Memory B cell (primary cell): ENCODE measurements around the gene VPS72.

Source experiments
- ATAC-seq: fragments of 150-1000 bp; cut with Tn5 transposase; 2 replicates; pipeline ENCODE4 v1.10.0; 2021; ENCODE audit warnings: low read depth, mild to moderate bottlenecking, moderate library complexity
- DNase-seq, 2 donors: peaks; one replicate each; pipeline ENCODE4 v3.0.0; 2022; ENCODE audit warnings: low spot score in 2 of 2
- H3K27ac Mint-ChIP-seq: one replicate; pipeline ENCODE4 v1.8.0; 2022; ENCODE audit warnings: mild to moderate bottlenecking, moderate library complexity, mixed read lengths
- H3K27me3 Mint-ChIP-seq: one replicate; pipeline ENCODE4 v1.8.0; 2022; ENCODE audit warnings: mixed read lengths
- H3K36me3 Mint-ChIP-seq: one replicate; pipeline ENCODE4 v1.8.0; 2022; ENCODE audit warnings: mild to moderate bottlenecking, mixed read lengths
- H3K4me1 Mint-ChIP-seq: one replicate; pipeline ENCODE4 v1.8.0; 2022; ENCODE audit warnings: mixed read lengths
- H3K4me3 Mint-ChIP-seq: one replicate; pipeline ENCODE4 v1.8.0; 2022; ENCODE audit warnings: mild to moderate bottlenecking, moderate library complexity, mixed read lengths
- H3K9me3 Mint-ChIP-seq: one replicate; pipeline ENCODE4 v1.8.0; 2022; ENCODE audit warnings: mixed read lengths

Gene VPS72

DNA sequence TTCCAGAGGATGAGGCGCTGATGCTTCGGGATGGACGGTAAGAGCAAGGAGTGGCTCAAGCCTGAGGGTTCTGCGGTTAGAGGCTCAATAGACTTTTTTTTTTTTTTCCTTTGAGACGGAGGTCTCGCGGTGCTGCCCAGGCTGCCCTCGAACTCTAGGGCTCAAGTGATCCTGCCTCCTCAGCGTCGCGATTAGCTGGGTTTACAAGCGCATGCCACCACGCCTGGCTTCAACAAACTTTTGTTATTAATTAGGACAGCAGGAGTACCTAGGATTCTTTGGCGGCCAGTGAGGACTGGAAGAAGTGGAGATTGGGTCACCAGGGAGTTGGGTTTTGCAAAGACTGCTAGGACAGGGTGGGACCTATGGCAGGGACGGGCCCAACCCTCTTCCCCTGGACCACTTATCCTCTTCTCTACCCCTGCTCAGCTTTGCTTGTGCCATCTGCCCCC lies 23.5 kb downstream of the VPS72 start:
- ATAC-seq (no peak), DNase-seq (no peak)
- H3K36me3 Mint-ChIP-seq = peaks cover 18% of the 10 kb centered on the region
- H3K27ac Mint-ChIP-seq = peak overlapping the region; percentile 84
- no peaks in the 10 kb centered on the region for H3K27me3 Mint-ChIP-seq
- H3K9me3 Mint-ChIP-seq = no peaks in the 10 kb centered on the region
- peak overlapping the region; percentile 95 for H3K4me3 Mint-ChIP-seq
- peaks cover 21% of the 10 kb centered on the region for H3K4me1 Mint-ChIP-seq

DNA sequence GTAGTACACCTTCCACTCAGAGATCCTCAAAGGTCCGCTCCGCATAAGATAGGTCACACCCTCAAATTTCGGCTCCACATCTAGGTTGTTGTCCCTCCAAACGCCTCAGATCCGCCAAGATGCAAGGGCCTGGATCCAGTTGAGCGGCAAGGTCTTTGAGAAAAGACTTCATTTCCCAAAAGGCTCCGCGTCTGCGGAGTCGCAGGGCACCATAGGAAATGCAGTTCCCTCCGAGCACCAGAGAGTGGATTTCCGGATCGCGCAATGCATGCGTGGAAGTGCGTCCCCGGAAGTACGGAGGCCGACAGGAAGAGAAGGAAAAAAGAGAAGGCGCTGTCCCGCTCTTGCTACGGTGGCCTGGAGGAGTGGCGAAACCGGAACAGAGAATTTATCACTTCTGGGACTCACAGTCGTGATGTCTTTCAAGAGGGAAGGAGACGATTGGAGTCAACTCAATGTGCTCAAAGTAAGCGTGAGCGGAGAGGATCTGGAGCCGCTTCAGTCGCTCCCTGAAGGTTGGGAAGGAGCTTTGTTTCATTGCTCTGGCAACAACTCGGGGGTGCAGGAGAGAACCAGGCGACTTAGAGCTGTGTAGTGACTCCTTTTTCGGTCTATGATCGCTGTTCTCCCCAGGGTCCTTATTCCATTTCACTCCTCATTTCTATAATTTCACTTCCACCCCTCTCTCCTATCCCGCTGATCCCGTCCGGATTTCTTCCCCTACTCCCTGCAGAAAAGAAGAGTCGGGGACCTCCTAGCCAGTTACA lies 24.1 kb downstream of the VPS72 start, which contains the start of the genes LYSMD1 and SCNM1:
Gene LYSMD1, minus strand, starts transcription at position 165 of the 767 bp plus-strand sequence. CDS start 644 bp downstream, outside the sequence.
Gene SCNM1, plus strand, starts transcription at position 407 of the 767 bp plus-strand sequence. Its CDS starts 9 bp downstream, at position 416.
- H3K9me3 Mint-ChIP-seq = no peaks in the 10 kb centered on the region
- H3K4me1 Mint-ChIP-seq = peaks cover 21% of the 10 kb centered on the region
- no peaks in the 10 kb centered on the region for H3K27me3 Mint-ChIP-seq
- DNase-seq = peak; percentile 86 to 93
- H3K4me3 Mint-ChIP-seq = peak within 1 kb of the TSS; percentile 95
- peak; percentile 96 for ATAC-seq
- peak within 1 kb of the TSS; percentile 84 for H3K27ac Mint-ChIP-seq
- H3K36me3 Mint-ChIP-seq = peaks cover 20% of the 10 kb centered on the region

DNA sequence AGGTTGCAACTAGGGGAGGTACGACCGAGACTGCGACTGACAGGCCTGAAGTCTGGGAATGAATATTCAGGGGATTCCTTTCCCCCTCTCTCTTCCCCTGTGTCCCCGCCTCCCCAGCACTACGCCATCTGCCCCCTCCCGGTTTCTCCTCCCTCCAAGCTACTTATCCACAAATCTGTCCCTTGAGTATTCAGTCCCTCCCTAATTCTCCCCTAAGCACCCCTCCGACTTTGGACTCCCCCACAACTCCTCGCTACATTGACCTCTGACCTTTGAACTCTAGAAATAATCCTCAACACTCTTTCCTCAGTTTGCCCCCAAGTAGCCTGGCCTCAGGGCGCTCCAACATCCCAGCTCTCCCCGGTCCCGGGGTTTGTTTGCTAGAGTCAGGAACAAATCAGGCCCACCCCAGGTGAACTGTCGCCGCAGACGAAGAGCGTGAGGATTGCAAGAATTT lies 24.7 kb downstream of the VPS72 start:
- peaks cover 20% of the 10 kb centered on the region for H3K36me3 Mint-ChIP-seq
- peak overlapping the region; percentile 84 for H3K27ac Mint-ChIP-seq
- no peak for DNase-seq
- ATAC-seq = peak; percentile 2
- no peaks in the 10 kb centered on the region for H3K9me3 Mint-ChIP-seq
- no peaks in the 10 kb centered on the region for H3K27me3 Mint-ChIP-seq
- peak overlapping the region; percentile 95 for H3K4me3 Mint-ChIP-seq
- H3K4me1 Mint-ChIP-seq = peaks cover 23% of the 10 kb centered on the region

DNA sequence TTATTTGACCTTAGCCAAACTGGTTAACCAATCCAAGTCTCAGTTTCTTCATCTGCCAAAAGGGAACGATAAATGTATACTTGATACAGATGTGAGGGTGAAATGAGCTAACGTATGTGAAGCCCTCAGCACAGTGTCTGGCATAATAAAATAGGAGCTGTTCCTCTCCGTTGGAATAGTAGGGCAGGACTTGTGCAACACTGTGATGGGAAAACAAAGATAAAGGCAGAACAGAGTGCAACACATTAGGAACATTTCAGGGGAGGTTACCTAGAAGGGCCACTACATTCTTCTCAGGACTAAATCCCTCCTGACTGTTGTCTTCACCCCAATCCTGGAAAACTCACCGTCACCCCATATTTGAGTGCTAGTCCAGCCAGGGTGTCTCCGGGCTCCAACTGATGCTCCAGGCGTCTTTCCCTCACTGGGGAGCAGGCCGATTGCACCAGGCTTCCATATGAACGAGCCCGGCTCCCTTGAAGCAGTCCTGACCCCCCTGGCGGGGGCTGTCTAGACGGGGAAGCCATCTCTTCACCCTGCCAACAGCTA lies 25.2 kb downstream of the VPS72 start:
- Mint-ChIP-seq H3K36me3 (peaks cover 20% of the 10 kb centered on the region), H3K27me3 (no peaks in the 10 kb centered on the region), H3K27ac (no peak overlapping the region), H3K4me1 (peaks cover 23% of the 10 kb centered on the region), H3K4me3 (peak overlapping the region; percentile 95), H3K9me3 (no peaks in the 10 kb centered on the region)
- DNase-seq = no peak
- no peak for ATAC-seq

DNA sequence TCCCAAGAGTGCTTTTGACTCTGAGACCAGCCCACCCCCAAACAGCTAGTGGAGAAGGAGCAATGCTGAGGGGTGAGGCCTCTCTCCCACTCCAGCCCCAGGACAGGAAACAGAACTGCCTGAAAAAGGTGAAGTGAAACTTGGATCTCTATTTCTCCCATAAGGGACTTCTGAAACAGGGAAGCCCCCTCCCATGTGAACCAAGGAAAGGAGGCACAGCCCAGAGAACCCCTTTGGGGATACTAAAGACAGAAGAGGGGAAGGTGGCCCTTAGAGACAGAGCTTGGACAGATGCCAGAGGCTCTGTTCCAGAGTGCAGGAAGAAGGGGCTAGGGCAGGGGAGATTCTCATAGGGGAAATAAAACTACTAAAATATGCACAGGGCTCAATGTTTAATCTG lies 30.6 kb downstream of the VPS72 start:
- no peak for DNase-seq
- no peaks in the 10 kb centered on the region for H3K9me3 Mint-ChIP-seq
- peak overlapping the region; percentile 13 for H3K27ac Mint-ChIP-seq
- H3K27me3 Mint-ChIP-seq = no peaks in the 10 kb centered on the region
- peaks cover 16% of the 10 kb centered on the region for H3K36me3 Mint-ChIP-seq
- H3K4me3 Mint-ChIP-seq = peak overlapping the region; percentile 44
- peaks cover 30% of the 10 kb centered on the region for H3K4me1 Mint-ChIP-seq
- ATAC-seq = no peak

DNA sequence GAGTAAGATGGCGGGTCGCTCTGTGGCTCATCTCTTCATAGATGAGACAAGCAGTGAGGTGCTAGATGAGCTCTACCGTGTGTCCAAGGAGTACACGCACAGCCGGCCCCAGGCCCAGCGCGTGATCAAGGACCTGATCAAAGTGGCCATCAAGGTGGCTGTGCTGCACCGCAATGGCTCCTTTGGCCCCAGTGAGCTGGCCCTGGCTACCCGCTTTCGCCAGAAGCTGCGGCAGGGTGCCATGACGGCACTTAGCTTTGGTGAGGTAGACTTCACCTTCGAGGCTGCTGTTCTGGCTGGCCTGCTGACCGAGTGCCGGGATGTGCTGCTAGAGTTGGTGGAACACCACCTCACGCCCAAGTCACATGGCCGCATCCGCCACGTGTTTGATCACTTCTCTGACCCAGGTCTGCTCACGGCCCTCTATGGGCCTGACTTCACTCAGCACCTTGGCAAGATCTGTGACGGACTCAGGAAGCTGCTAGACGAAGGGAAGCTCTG lies 31.2 kb downstream of the VPS72 start:
- H3K9me3 Mint-ChIP-seq = no peaks in the 10 kb centered on the region
- DNase-seq (no peak), ATAC-seq (no peak)
- H3K4me1 Mint-ChIP-seq = peaks cover 30% of the 10 kb centered on the region
- peaks cover 16% of the 10 kb centered on the region for H3K36me3 Mint-ChIP-seq
- no peaks in the 10 kb centered on the region for H3K27me3 Mint-ChIP-seq
- peak overlapping the region; percentile 13 for H3K27ac Mint-ChIP-seq
- H3K4me3 Mint-ChIP-seq = no peak overlapping the region

DNA sequence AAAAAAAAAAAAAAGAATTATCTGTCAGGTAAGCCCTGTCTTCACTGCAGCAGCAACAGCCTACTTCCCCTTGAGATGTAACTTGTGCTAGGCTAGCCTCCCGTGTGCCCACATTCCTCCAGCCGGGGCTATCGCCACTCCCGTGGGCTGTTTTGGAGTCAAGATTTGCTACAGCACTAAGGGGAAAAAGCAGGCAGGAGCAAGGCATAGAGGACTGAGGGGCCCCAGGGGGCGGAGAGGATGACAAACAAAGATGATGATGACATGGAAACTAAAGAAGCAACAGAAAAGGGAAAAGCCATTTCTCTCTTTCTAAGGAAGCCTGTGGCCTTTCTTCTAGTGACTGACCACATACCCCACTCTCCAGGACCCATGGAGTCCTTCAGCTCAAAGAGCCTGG lies 31.7 kb downstream of the VPS72 start:
- DNase-seq = no peak
- Mint-ChIP-seq H3K27me3 (no peaks in the 10 kb centered on the region), H3K9me3 (no peaks in the 10 kb centered on the region), H3K4me3 (peak overlapping the region; percentile 80), H3K36me3 (peaks cover 16% of the 10 kb centered on the region), H3K27ac (no peak overlapping the region), H3K4me1 (peaks cover 30% of the 10 kb centered on the region)
- ATAC-seq = no peak

DNA sequence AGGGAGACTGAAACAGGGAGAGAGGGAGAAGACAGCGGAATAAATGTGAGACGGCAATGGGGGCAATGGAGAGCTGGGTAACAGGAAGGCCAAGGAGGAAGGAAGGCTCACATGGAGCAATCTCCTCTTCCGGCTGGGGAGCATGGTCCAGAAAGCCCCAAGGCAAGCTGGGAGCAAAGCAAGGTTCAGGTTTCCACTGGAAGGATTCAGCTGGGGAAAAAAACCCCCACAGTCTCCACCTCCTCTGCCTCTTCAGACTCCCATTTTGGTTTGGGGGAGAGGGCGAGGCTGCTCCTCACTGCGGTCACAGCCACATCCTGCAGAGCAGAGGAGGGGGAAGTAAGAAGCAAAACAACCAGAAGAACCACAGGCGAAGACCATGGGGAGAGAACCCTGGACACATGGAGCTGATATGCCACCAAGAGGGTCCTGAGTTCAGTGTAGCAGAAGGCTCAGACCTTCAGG lies 32.9 kb downstream of the VPS72 start:
- Mint-ChIP-seq H3K27me3 (no peaks in the 10 kb centered on the region), H3K36me3 (peaks cover 13% of the 10 kb centered on the region), H3K27ac (peak overlapping the region; percentile 84), H3K4me1 (peaks cover 26% of the 10 kb centered on the region), H3K9me3 (no peaks in the 10 kb centered on the region), H3K4me3 (peak overlapping the region; percentile 99)
- DNase-seq = no peak
- ATAC-seq = no peak

DNA sequence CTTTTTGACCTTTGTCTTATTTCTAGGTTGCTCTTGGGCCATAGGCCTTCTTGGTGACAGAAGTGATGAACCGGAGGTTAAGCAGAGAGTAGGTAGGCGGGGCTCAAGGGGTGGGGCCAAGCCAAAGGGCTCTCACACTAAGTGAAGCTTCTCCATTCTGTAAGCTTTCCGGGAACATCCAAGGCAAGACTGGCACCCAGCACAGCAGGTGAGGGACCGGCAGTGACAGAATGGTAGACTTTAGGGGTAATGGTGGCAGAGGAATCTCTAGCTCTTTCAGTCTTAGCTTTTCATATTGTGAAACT lies 33.5 kb downstream of the VPS72 start, which contains the start of gene TNFAIP8L2:
Gene TNFAIP8L2, plus strand, starts transcription at position 135 of the 305 bp plus-strand sequence. CDS start 2,049 bp downstream, outside the sequence.
- Mint-ChIP-seq H3K4me3 (peak within 1 kb of the TSS; percentile 99), H3K9me3 (no peaks in the 10 kb centered on the region), H3K27ac (peak within 1 kb of the TSS; percentile 84), H3K4me1 (peaks cover 26% of the 10 kb centered on the region), H3K27me3 (no peaks in the 10 kb centered on the region), H3K36me3 (peaks cover 12% of the 10 kb centered on the region)
- DNase-seq (peak; percentile 48 to 53), ATAC-seq (peak; percentile 89)

DNA sequence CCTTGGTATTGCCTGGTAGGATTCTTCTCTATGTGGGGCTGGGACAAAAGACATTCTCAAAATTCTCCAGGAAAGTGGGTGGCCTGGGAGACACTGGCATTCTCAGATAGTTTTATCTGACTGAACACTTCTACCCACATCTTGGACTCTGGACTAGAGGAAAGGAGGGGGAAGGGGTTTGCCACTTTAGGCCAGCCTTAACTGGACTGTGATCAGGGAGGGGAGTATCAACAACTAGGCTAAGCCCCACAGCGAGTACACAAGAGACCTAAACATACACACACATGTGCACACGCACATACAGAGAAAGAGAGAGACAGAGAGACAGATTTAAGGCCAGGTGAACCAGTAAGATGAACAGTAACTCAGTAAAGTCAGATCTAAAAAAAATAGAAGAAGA lies 42.3 kb downstream of the VPS72 start:
- H3K9me3 Mint-ChIP-seq = no peaks in the 10 kb centered on the region
- peaks cover 15% of the 10 kb centered on the region for H3K4me1 Mint-ChIP-seq
- no peak overlapping the region for H3K27ac Mint-ChIP-seq
- peaks cover 6% of the 10 kb centered on the region for H3K27me3 Mint-ChIP-seq
- no peak for DNase-seq
- ATAC-seq = no peak
- no peaks in the 10 kb centered on the region for H3K36me3 Mint-ChIP-seq
- H3K4me3 Mint-ChIP-seq = peak overlapping the region; percentile 89

DNA sequence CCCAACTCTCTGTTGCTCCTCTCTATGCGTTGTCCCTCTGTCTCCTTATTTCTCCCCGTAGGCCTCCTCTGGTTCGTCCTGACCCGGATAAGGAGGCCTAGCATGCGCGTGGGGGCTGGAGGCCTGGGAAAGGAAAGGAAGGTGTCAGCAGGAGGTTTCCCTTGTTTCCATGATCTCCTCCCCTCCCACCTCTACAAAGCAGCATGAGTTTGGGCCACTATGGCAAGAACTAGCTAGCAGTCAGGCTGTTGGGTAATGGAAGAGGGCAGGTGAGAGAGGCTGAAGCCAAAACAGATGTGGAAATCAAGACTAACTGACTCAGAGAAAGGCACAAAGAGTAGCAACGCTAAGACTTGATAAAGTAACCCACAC lies 42.9 kb downstream of the VPS72 start:
- Mint-ChIP-seq H3K4me3 (peak overlapping the region; percentile 89), H3K27ac (no peak overlapping the region), H3K36me3 (no peaks in the 10 kb centered on the region), H3K27me3 (peaks cover 6% of the 10 kb centered on the region), H3K4me1 (peaks cover 18% of the 10 kb centered on the region), H3K9me3 (no peaks in the 10 kb centered on the region)
- DNase-seq (no peak), ATAC-seq (peak; percentile 1)

DNA sequence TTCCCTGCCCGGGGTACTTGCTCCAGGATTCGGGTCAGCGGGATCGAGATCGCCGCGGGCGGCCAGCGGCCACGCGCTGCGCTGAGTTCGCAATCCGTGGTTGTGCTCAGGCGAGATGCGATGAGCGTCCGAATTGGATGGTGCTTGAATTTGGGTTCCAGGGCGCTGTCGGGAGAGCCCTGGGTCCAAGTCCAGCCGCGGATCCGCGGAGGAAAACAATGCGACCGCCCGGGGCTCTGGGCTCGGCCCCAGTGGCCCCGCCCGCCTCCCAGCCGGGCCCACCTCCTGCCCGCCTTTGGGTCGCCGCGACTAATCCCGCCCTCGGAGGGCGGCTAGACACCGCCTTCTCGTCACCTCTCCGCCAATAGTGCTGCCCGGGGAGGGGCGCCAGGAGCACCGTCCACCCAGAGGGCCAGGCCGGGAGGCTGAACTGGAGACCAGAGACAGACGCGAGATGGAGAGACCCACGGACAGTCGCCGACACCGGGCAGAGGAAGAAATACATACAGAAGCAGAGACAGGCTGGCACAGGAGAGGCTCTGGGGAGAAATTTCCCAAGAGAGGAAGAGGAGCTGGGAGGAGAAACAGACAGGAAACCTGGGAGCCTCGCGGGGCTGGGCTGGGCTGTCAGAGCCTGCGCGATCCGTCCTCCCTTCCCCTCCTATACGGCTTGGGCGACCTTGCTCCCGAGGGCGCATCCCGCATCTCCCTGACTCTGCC lies 43.4 kb downstream of the VPS72 start, which contains the start of gene SEMA6C:
Gene SEMA6C, minus strand, starts transcription at position 220 of the 720 bp plus-strand sequence. CDS start 4,010 bp downstream, outside the sequence.
- peaks cover 18% of the 10 kb centered on the region for H3K4me1 Mint-ChIP-seq
- peak within 1 kb of the TSS; percentile 89 for H3K4me3 Mint-ChIP-seq
- H3K27ac Mint-ChIP-seq = peak within 1 kb of the TSS; percentile 43
- ATAC-seq (peak; percentile 99), DNase-seq (peak; percentile 72 to 74)
- no peaks in the 10 kb centered on the region for H3K9me3 Mint-ChIP-seq
- peaks cover 6% of the 10 kb centered on the region for H3K27me3 Mint-ChIP-seq
- no peaks in the 10 kb centered on the region for H3K36me3 Mint-ChIP-seq

DNA sequence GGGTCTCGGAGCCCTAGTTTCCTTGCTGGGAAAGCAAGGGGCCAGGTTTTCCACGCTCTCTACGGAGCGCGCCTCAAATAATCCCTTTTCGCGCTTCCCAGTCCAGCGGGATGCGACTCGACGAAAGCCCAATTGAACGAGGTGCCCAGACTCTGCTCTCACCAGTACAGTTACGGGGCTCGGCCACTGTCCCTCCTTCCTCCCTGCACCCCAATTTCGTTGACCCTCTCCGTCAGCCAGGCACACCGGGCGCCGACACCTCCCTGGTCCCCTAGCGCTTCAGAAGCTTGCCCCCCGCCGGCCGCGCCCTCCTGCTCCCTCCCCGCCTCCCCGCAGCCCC lies 44.0 kb downstream of the VPS72 start:
- peak overlapping the region; percentile 89 for H3K4me3 Mint-ChIP-seq
- DNase-seq = no peak
- H3K4me1 Mint-ChIP-seq = peaks cover 18% of the 10 kb centered on the region
- peaks cover 6% of the 10 kb centered on the region for H3K27me3 Mint-ChIP-seq
- H3K36me3 Mint-ChIP-seq = no peaks in the 10 kb centered on the region
- H3K27ac Mint-ChIP-seq = no peak overlapping the region
- peak; percentile 2 for ATAC-seq
- H3K9me3 Mint-ChIP-seq = no peaks in the 10 kb centered on the region
